ENCODE measurements around the gene ACVR1C. TPM values are rescaled to one million over a fixed set of nuclear protein-coding genes. Genes with fewer than 3 reads are reported as not detected.
"Not testable (repeated sequence)": the region's sequence is repeated elsewhere in the genome, so short reads cannot be mapped to it uniquely, and the experiment has no call there.

Gene ACVR1C
- total RNA-seq, 4 donors from 2014 or later: 0.08 to 1.2 (median 0.69) TPM

- Histone ChIP-seq H3K4me1 (no peaks in the 10 kb centered on the region), H3K27ac (no peak overlapping the region), H3K36me3 (no peaks in the 10 kb centered on the region), H3K4me3 (no peak overlapping the region), H3K9me3 (no peaks in the 10 kb centered on the region), H3K27me3 (no peaks in the 10 kb centered on the region)
- 79 to 83% methylated on average over 4 of the region's 4 CpGs for WGBS, 2 donors (ENCODE audit: low coverage in 1 of 2)
- no peak for ATAC-seq
- TF ChIP-seq POLR2AphosphoS5 (IDR thresholded peaks at IDR 0.05) (no peak), CTCF (IDR thresholded peaks at IDR 0.05) (no peak), POLR2A (IDR thresholded peaks at IDR 0.05) (no peak), EP300 (IDR thresholded peaks at IDR 0.05) (no peak)
Observed at GRCh38 chr2:157523270-157524247, 105.1 kb downstream of the ACVR1C start.

GRCh38 chr2:157514966-157515365, 113.7 kb downstream of the ACVR1C start:
- not testable (repeated sequence) for H3K9me3 ChIP-seq, ATAC-seq, H3K36me3 ChIP-seq, H3K27me3 ChIP-seq, H3K4me1 ChIP-seq, H3K27ac ChIP-seq, H3K4me3 ChIP-seq
- 100% methylated on average over 2 of the region's 15 CpGs; no CpG with 5 or more reads in 1 of the 2 donors for WGBS, 2 donors (ENCODE audit: low coverage in 1 of 2)

GRCh38 chr2:157509744-157510143, 118.9 kb downstream of the ACVR1C start:
- H3K36me3 ChIP-seq: no peaks in the 10 kb centered on the region
- no peak overlapping the region for H3K27ac ChIP-seq
- 33 to 35% methylated on average over 2 of the region's 2 CpGs for WGBS, 2 donors (ENCODE audit: low coverage in 1 of 2)
- peaks cover 5% of the 10 kb centered on the region for H3K27me3 ChIP-seq
- H3K4me3 ChIP-seq: no peak overlapping the region
- H3K4me1 ChIP-seq: no peaks in the 10 kb centered on the region
- peaks cover 0 to 19% (median 0%) of the 10 kb centered on the region in 3 donors for H3K9me3 ChIP-seq
- ATAC-seq: no peak
- TF ChIP-seq POLR2A (IDR thresholded peaks at IDR 0.05): no peak
- TF ChIP-seq POLR2AphosphoS5 (IDR thresholded peaks at IDR 0.05): no peak
- TF ChIP-seq CTCF (IDR thresholded peaks at IDR 0.05): no peak
- TF ChIP-seq EP300 (IDR thresholded peaks at IDR 0.05): no peak

GRCh38 chr2:157508676-157509075, 120.0 kb downstream of the ACVR1C start:
- Histone ChIP-seq H3K27me3 (peaks cover 5% of the 10 kb centered on the region), H3K9me3 (peaks cover 0 to 19% (median 0%) of the 10 kb centered on the region in 3 donors), H3K27ac (no peak overlapping the region), H3K4me1 (no peaks in the 10 kb centered on the region), H3K36me3 (no peaks in the 10 kb centered on the region), H3K4me3 (no peak overlapping the region)
- no peak for ATAC-seq
- WGBS, 2 donors (ENCODE audit: low coverage in 1 of 2): 76 to 93% methylated on average over 3 of the region's 3 CpGs
- TF ChIP-seq POLR2A (IDR thresholded peaks at IDR 0.05): no peak
- TF ChIP-seq EP300 (IDR thresholded peaks at IDR 0.05): no peak
- no peak for TF ChIP-seq POLR2AphosphoS5 (IDR thresholded peaks at IDR 0.05)
- TF ChIP-seq CTCF (IDR thresholded peaks at IDR 0.05): no peak

GRCh38 chr2:157506586-157506985, 122.1 kb downstream of the ACVR1C start:
- no peak for ATAC-seq
- Histone ChIP-seq H3K4me1 (no peaks in the 10 kb centered on the region), H3K27ac (no peak overlapping the region), H3K27me3 (peaks cover 5% of the 10 kb centered on the region), H3K4me3 (no peak overlapping the region), H3K9me3 (peaks cover 0 to 19% (median 0%) of the 10 kb centered on the region in 3 donors), H3K36me3 (no peaks in the 10 kb centered on the region)
- TF ChIP-seq EP300 (IDR thresholded peaks at IDR 0.05) (no peak), POLR2AphosphoS5 (IDR thresholded peaks at IDR 0.05) (no peak), CTCF (IDR thresholded peaks at IDR 0.05) (no peak), POLR2A (IDR thresholded peaks at IDR 0.05) (no peak)
